ENCODE measurements around the gene F11.

The F11 gene

GRCh38 chr4:186286581-186286980 lies 20.6 kb downstream of the F11 start:
- no peak for TF ChIP-seq CTCF (conservative IDR thresholded peaks at IDR 0.05; ENCODE audit: low read depth, low read length)
- no peak overlapping the region for H3K4me3 ChIP-seq (ENCODE audit: low read length)
- DNase-seq (ENCODE audit: low read depth): no peak

- no peak for DNase-seq (ENCODE audit: low read depth)
- no peak overlapping the region for H3K4me3 ChIP-seq (ENCODE audit: low read length)
- TF ChIP-seq CTCF (conservative IDR thresholded peaks at IDR 0.05; ENCODE audit: low read depth, low read length): no peak
Measured at GRCh38 chr4:186291256-186291890, 25.4 kb downstream of the F11 start.

- no peak for DNase-seq (ENCODE audit: low read depth)
- H3K4me3 ChIP-seq (ENCODE audit: low read length): no peak overlapping the region
- TF ChIP-seq CTCF (conservative IDR thresholded peaks at IDR 0.05; ENCODE audit: low read depth, low read length): no peak
Measured at GRCh38 chr4:186294160-186294559, 28.2 kb downstream of the F11 start.

GRCh38 chr4:186296481-186296880 lies 30.5 kb downstream of the F11 start:
- no peak for TF ChIP-seq CTCF (conservative IDR thresholded peaks at IDR 0.05; ENCODE audit: low read depth, low read length)
- no peak overlapping the region for H3K4me3 ChIP-seq (ENCODE audit: low read length)
- DNase-seq (ENCODE audit: low read depth): no peak

- DNase-seq (ENCODE audit: low read depth): peak; percentile 10
- no peak overlapping the region for H3K4me3 ChIP-seq (ENCODE audit: low read length)
- peak; percentile 62 for TF ChIP-seq CTCF (conservative IDR thresholded peaks at IDR 0.05; ENCODE audit: low read depth, low read length)
Measured at GRCh38 chr4:186297013-186297645, 31.1 kb downstream of the F11 start.

GRCh38 chr4:186298031-186298647 lies 32.1 kb downstream of the F11 start:
- DNase-seq (ENCODE audit: low read depth): no peak
- peak overlapping the region; percentile 14 for H3K4me3 ChIP-seq (ENCODE audit: low read length)
- no peak for TF ChIP-seq CTCF (conservative IDR thresholded peaks at IDR 0.05; ENCODE audit: low read depth, low read length)

- no peak for DNase-seq (ENCODE audit: low read depth)
- TF ChIP-seq CTCF (conservative IDR thresholded peaks at IDR 0.05; ENCODE audit: low read depth, low read length): no peak
- H3K4me3 ChIP-seq (ENCODE audit: low read length): no peak overlapping the region
Measured at GRCh38 chr4:186299291-186299690, 33.3 kb downstream of the F11 start.

All from retinal pigment epithelial cell (primary cell).